Hair follicular keratinocyte (primary cell): ENCODE results near the gene SH3RF1. TPM values are rescaled to one million over a fixed set of nuclear protein-coding genes. Genes with fewer than 3 reads are reported as not detected.

ENCODE experiments used
- total RNA-seq: library from RNA; depleted of rRNA; stranded (reverse); fragments of >200 nt; gene quantifications from 2 replicates; pipeline ENCODE4 v1.2.3, GENCODE V29; 2015

The SH3RF1 gene
- 8.8 and 11.2 TPM in 2 replicates for total RNA-seq

GRCh38 chr4:169270810-169271691 is at the start of gene SH3RF1:
Gene SH3RF1, minus strand, starts transcription at chr4:169270956. Its CDS starts 1,744 bp downstream, at chr4:169269212.

